ENCODE results near the gene FAM168A. TPM values are rescaled to one million over a fixed set of nuclear protein-coding genes. Genes with fewer than 3 reads are reported as not detected.

FAM168A gene
- total RNA-seq, 1 experiment from 2014 or later: 21.1 TPM

DNA sequence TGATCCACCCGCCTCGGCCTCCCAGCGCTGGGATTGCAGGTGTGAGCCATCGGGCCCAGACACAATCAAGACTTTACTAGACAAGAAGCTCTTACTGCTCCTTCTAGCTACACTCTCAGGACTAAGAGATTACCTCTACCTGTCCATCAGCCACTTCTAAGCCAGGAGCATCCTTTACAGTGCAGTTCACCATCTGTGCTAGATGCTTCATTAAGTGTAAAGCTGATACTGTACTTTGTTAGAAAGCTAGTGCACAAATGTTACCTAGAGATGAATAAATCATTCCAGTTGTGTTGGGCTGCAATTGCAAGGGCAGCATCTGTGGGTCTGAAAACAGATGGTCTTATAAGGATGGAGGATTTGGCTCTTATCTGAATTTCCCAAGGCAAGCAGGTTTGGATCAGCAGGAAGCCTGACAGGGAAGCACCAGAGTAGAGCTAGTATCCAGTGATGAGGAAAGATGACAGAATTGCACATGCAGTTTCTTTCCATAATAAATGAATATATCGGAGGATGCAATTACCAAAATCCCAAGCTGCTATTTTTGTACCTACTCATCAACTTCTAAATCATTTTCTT, 58.3 kb downstream of the FAM168A start:
- Histone ChIP-seq H3K14ac (ENCODE audit: insufficient read depth, low read length) (no peak overlapping the region), H4K5ac (ENCODE audit: insufficient read length, low read depth, low read length) (no peak overlapping the region), H3K4me2 (ENCODE audit: insufficient read depth, insufficient read length, low read length) (no peak overlapping the region), H3T11ph (ENCODE audit: low read length) (no peak overlapping the region), H2BK12ac (ENCODE audit: insufficient read length, low read depth, low read length) (peak overlapping the region; percentile 45), H3K9me3 (ENCODE audit: control insufficient read depth, low read depth, low read length) (no peaks in the 10 kb centered on the region), H4K91ac (ENCODE audit: insufficient read length, low read depth, low read length) (no peak overlapping the region), H3K23ac (ENCODE audit: insufficient read length, low read depth, low read length) (no peak overlapping the region), H3K79me1 (ENCODE audit: insufficient read depth, low read depth, low read length, poor library complexity, severe bottlenecking) (no peaks in the 10 kb centered on the region), H2AFZ (ENCODE audit: low read length) (no peak overlapping the region), H2AK5ac (ENCODE audit: insufficient read length, low read length) (peak overlapping the region; percentile 54), H3K18ac (ENCODE audit: insufficient read length, low read depth, low read length) (peak overlapping the region; percentile 25), H3K27me3 (ENCODE audit: insufficient read depth, low read length) (no peaks in the 10 kb centered on the region), H3K23me2 (ENCODE audit: insufficient read length, low read depth, low read length, poor library complexity, severe bottlenecking) (no peaks in the 10 kb centered on the region), H4K20me1 (ENCODE audit: control insufficient read depth, insufficient read depth, insufficient read length) (no peaks in the 10 kb centered on the region), H3K4me1 (ENCODE audit: insufficient read depth, low read length) (peaks cover 4% of the 10 kb centered on the region; the same call in 1 of the 2 replicates), H3K9ac (ENCODE audit: extremely low read depth, insufficient read length, low read length) (no peak overlapping the region), H3K27ac (ENCODE audit: insufficient read length, low read depth, low read length) (no peak overlapping the region), H2BK15ac (ENCODE audit: low read depth, low read length) (no peak overlapping the region), H2BK5ac (ENCODE audit: insufficient read length, low read length) (no peak overlapping the region), H3K79me2 (ENCODE audit: insufficient read depth, low read length) (no peaks in the 10 kb centered on the region), H2BK120ac (ENCODE audit: low read depth, low read length, poor library complexity, severe bottlenecking) (no peak overlapping the region), H3K4ac (ENCODE audit: low read depth, low read length) (no peak overlapping the region), H3K56ac (ENCODE audit: insufficient read length, low read depth, low read length) (no peak overlapping the region), H2BK20ac (ENCODE audit: low read depth, low read length, poor library complexity, severe bottlenecking) (no peak overlapping the region), H4K8ac (replicated peaks; ENCODE audit: insufficient read length, low read depth, low read length) (no peak overlapping the region)
- no peak for TF ChIP-seq CTCF (conservative IDR thresholded peaks at IDR 0.05)
- peaks cover 0 to 6% (median 2%) of the 10 kb centered on the region in 3 experiments; a peak in 4 of 7 replicates for H3K36me3 Mint-ChIP-seq (ENCODE audit: insufficient read depth in 1 of 3, low read depth in 3 of 3)
- H3K9me3 Mint-ChIP-seq: no peaks in the 10 kb centered on the region
- H3K27ac Mint-ChIP-seq: peak overlapping the region in 2 of 3 experiments; percentile 69 to 79; a peak in 4 of 7 replicates
- DNase-seq: no peak
- H3K4me3 Mint-ChIP-seq: no peak overlapping the region
- WGBS (ENCODE audit: extremely low coverage, insufficient read length, low lambda C conversion rate): no CpG with 5 or more reads among the region's 5 CpGs
- peaks cover 31 to 37% of the 10 kb centered on the region in 2 experiments for H3K4me1 Mint-ChIP-seq
- H3K27me3 Mint-ChIP-seq (ENCODE audit: low read depth): no peaks in the 10 kb centered on the region
